ENCODE results near the gene THADA.

THADA gene

GRCh38 chr2:43358410-43359201 is 237.2 kb downstream of the THADA start:
- TF ChIP-seq, protein P1, sequence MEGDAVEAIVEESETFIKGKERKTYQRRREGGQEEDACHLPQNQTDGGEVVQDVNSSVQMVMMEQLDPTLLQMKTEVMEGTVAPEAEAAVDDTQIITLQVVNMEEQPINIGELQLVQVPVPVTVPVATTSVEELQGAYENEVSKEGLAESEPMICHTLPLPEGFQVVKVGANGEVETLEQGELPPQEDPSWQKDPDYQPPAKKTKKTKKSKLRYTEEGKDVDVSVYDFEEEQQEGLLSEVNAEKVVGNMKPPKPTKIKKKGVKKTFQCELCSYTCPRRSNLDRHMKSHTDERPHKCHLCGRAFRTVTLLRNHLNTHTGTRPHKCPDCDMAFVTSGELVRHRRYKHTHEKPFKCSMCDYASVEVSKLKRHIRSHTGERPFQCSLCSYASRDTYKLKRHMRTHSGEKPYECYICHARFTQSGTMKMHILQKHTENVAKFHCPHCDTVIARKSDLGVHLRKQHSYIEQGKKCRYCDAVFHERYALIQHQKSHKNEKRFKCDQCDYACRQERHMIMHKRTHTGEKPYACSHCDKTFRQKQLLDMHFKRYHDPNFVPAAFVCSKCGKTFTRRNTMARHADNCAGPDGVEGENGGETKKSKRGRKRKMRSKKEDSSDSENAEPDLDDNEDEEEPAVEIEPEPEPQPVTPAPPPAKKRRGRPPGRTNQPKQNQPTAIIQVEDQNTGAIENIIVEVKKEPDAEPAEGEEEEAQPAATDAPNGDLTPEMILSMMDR (IDR thresholded peaks at IDR 0.05; ENCODE audit: insufficient read depth, low read length): no peak
- TF ChIP-seq POLR2AphosphoS5 (IDR thresholded peaks at IDR 0.05; ENCODE audit: low read depth) (no peak), GABPA (IDR thresholded peaks at IDR 0.05; ENCODE audit: low read depth) (no peak), SPI1 (IDR thresholded peaks at IDR 0.05; ENCODE audit: borderline replicate concordance, low read depth) (no peak)
- DNase-seq (ENCODE audit: low read depth in 1 of 2, low spot score in 1 of 2): no peak
- Histone ChIP-seq H3K4me3 (replicated peaks; ENCODE audit: insufficient read depth, low read length) (no peak overlapping the region), H3K27ac (replicated peaks) (no peak overlapping the region), H3K27me3 (ENCODE audit: insufficient read depth, poor library complexity, severe bottlenecking) (no peaks in the 10 kb centered on the region)

DNA sequence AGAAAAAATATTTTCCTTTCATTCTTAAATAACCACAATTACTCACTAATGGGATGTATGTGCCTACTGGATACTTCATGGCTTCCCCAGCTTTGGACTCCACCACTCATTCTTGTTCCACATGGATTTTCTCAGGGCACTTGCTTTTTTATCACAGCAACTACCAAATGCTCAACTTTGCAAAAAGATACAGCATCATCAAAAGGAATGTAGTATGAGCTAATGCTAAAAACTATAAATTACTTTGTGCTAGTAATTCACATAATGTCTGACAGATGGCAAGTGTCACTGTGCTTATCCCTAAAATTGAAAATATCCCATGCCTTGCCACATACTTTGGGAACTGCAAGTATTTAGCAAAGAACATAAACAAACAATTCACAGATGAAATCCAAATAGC is 239.1 kb downstream of the THADA start:
- Histone ChIP-seq H3K4me3 (replicated peaks; ENCODE audit: insufficient read depth, low read length) (no peak overlapping the region), H3K27me3 (ENCODE audit: insufficient read depth, poor library complexity, severe bottlenecking) (no peaks in the 10 kb centered on the region), H3K27ac (replicated peaks) (no peak overlapping the region)
- TF ChIP-seq SPI1 (IDR thresholded peaks at IDR 0.05; ENCODE audit: borderline replicate concordance, low read depth) (no peak), REST (IDR thresholded peaks at IDR 0.05; ENCODE audit: insufficient replicate concordance, low read depth) (no peak), POLR2AphosphoS5 (IDR thresholded peaks at IDR 0.05; ENCODE audit: low read depth) (no peak), GABPA (IDR thresholded peaks at IDR 0.05; ENCODE audit: low read depth) (no peak)
- TF ChIP-seq, protein P1 (IDR thresholded peaks at IDR 0.05; ENCODE audit: insufficient read depth, low read length): no peak
- DNase-seq (ENCODE audit: low read depth in 1 of 2, low spot score in 1 of 2): no peak

DNA sequence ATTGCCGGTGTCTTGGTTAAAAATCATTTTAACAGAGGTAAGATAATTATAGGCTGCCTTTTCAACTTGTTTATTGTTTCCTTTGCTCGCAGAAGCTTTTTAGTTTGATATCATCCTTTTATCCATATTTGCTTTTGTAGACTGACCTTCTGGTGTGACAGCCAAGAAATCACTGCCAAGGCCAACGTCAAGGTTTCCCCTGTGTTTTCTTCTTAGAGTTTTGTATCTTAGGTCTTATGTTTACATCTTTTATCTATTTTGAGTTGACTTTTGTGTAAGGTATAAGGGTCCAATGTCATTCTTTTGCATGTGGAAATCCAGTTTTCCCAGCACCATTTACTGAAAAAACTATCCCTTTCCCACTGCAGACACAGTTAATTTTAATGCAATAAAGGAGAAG is 240.4 kb downstream of the THADA start:
- DNase-seq (ENCODE audit: low read depth in 1 of 2, low spot score in 1 of 2): no peak
- no peak overlapping the region for H3K4me3 ChIP-seq (replicated peaks; ENCODE audit: insufficient read depth, low read length)
- H3K27me3 ChIP-seq (ENCODE audit: insufficient read depth, poor library complexity, severe bottlenecking): no peaks in the 10 kb centered on the region
- H3K27ac ChIP-seq (replicated peaks): no peak overlapping the region
- TF ChIP-seq REST (IDR thresholded peaks at IDR 0.05; ENCODE audit: insufficient replicate concordance, low read depth) (no peak), POLR2AphosphoS5 (IDR thresholded peaks at IDR 0.05; ENCODE audit: low read depth) (no peak), SPI1 (IDR thresholded peaks at IDR 0.05; ENCODE audit: borderline replicate concordance, low read depth) (no peak), GABPA (IDR thresholded peaks at IDR 0.05; ENCODE audit: low read depth) (no peak)
- TF ChIP-seq, protein P1 (IDR thresholded peaks at IDR 0.05; ENCODE audit: insufficient read depth, low read length): no peak

All from HL-60 (cell line).